ENCODE data around the gene ALDH3B1. TPM values are rescaled to one million over a fixed set of nuclear protein-coding genes. Genes with fewer than 3 reads are reported as not detected.

ALDH3B1 gene
- total RNA-seq, 1 donor from 2014 or later = 1.3 TPM

- no peaks in the 10 kb centered on the region for H3K9me3 ChIP-seq (ENCODE audit: insufficient read depth, low read depth, low read length)
- TF ChIP-seq CTCF (IDR thresholded peaks at IDR 0.05; ENCODE audit: insufficient read depth, low read depth, low read length) = no peak
- no peak for TF ChIP-seq EZH2 (IDR thresholded peaks at IDR 0.05; ENCODE audit: insufficient read depth, low read length)
- H3K9ac ChIP-seq (ENCODE audit: low read length) = no peak overlapping the region
- H3K4me1 ChIP-seq (ENCODE audit: insufficient read depth, low read length) = peaks cover 7% of the 10 kb centered on the region
- FAIRE-seq (no peak), DNase-seq (ENCODE audit: low read depth) (no peak)
- no peak overlapping the region for H3K27ac Mint-ChIP-seq (ENCODE audit: unreplicated experiment)
- H3K9me3 Mint-ChIP-seq (ENCODE audit: unreplicated experiment) = no peaks in the 10 kb centered on the region
- H3K36me3 Mint-ChIP-seq (ENCODE audit: low read depth, unreplicated experiment) = peaks cover 8% of the 10 kb centered on the region
- H4K20me1 ChIP-seq (ENCODE audit: insufficient read depth, low read length) = peaks cover 39% of the 10 kb centered on the region
- H3K4me3 Mint-ChIP-seq (ENCODE audit: unreplicated experiment) = no peak overlapping the region
- H3K36me3 ChIP-seq (ENCODE audit: insufficient read depth, low read length) = no peaks in the 10 kb centered on the region
- no peak overlapping the region for H3K4me2 ChIP-seq (ENCODE audit: low read length)
- no peaks in the 10 kb centered on the region for H3K27me3 Mint-ChIP-seq (ENCODE audit: low read depth, unreplicated experiment)
- H3K4me1 Mint-ChIP-seq (ENCODE audit: low read depth, unreplicated experiment) = peaks cover 8% of the 10 kb centered on the region
- H3K27me3 ChIP-seq (ENCODE audit: insufficient read depth, low read length) = no peaks in the 10 kb centered on the region
- no peak overlapping the region for H2AFZ ChIP-seq (ENCODE audit: low read depth, low read length)
- no peaks in the 10 kb centered on the region for H3K79me2 ChIP-seq (ENCODE audit: insufficient read depth, low read length)
- H3K4me3 ChIP-seq (ENCODE audit: insufficient read depth, low read depth, low read length) = no peak overlapping the region
- H3K27ac ChIP-seq (ENCODE audit: low read depth, low read length) = no peak overlapping the region
Measured at GRCh38 chr11:68048681-68049508, 38.8 kb downstream of the ALDH3B1 start.

- Histone ChIP-seq H3K9me3 (ENCODE audit: insufficient read depth, low read depth, low read length) (no peaks in the 10 kb centered on the region), H3K4me1 (ENCODE audit: insufficient read depth, low read length) (peaks cover 7% of the 10 kb centered on the region), H3K9ac (ENCODE audit: low read length) (no peak overlapping the region), H3K4me2 (ENCODE audit: low read length) (no peak overlapping the region), H2AFZ (ENCODE audit: low read depth, low read length) (no peak overlapping the region), H3K4me3 (ENCODE audit: insufficient read depth, low read depth, low read length) (no peak overlapping the region), H3K36me3 (ENCODE audit: insufficient read depth, low read length) (no peaks in the 10 kb centered on the region), H3K27me3 (ENCODE audit: insufficient read depth, low read length) (no peaks in the 10 kb centered on the region), H4K20me1 (ENCODE audit: insufficient read depth, low read length) (peaks cover 32% of the 10 kb centered on the region), H3K27ac (ENCODE audit: low read depth, low read length) (no peak overlapping the region), H3K79me2 (ENCODE audit: insufficient read depth, low read length) (no peaks in the 10 kb centered on the region)
- DNase-seq (ENCODE audit: low read depth) (no peak), FAIRE-seq (no peak)
- H3K27me3 Mint-ChIP-seq (ENCODE audit: low read depth, unreplicated experiment) = no peaks in the 10 kb centered on the region
- no peak overlapping the region for H3K4me3 Mint-ChIP-seq (ENCODE audit: unreplicated experiment)
- H3K4me1 Mint-ChIP-seq (ENCODE audit: low read depth, unreplicated experiment) = peaks cover 8% of the 10 kb centered on the region
- TF ChIP-seq CTCF (IDR thresholded peaks at IDR 0.05; ENCODE audit: insufficient read depth, low read depth, low read length) (no peak), EZH2 (IDR thresholded peaks at IDR 0.05; ENCODE audit: insufficient read depth, low read length) (no peak)
- H3K9me3 Mint-ChIP-seq (ENCODE audit: unreplicated experiment) = no peaks in the 10 kb centered on the region
- peaks cover 12% of the 10 kb centered on the region for H3K36me3 Mint-ChIP-seq (ENCODE audit: low read depth, unreplicated experiment)
- no peak overlapping the region for H3K27ac Mint-ChIP-seq (ENCODE audit: unreplicated experiment)
Measured at GRCh38 chr11:68049509-68050370, 39.6 kb downstream of the ALDH3B1 start.
